HepG2 (cell line): ENCODE results near the gene RNF6.

Source experiments
- CTCF ChIP-seq: sonication (generic); formaldehyde crosslinking; IDR thresholded peaks from 2 replicates; pipeline ENCODE4 v1.5.0; 2020; ENCODE audit warnings: mild to moderate bottlenecking, missing genetic modification reagents, moderate library complexity
- EZH2 ChIP-seq: conservative IDR thresholded peaks from 2 replicates; pipeline ENCODE4 v1.6.1; 2012; ENCODE audit warnings: mild to moderate bottlenecking, low read depth, low read length, moderate library complexity
- RAD21 ChIP-seq: fragments of 450-650 bp; formaldehyde crosslinking; IDR thresholded peaks from 2 replicates; pipeline ENCODE4 v1.5.0; 2020; ENCODE audit warnings: mild to moderate bottlenecking
- ZC3H4 ChIP-seq: sonication (generic); formaldehyde crosslinking; IDR thresholded peaks from 2 replicates; pipeline ENCODE4 v1.4.0; 2020; ENCODE audit warnings: missing genetic modification reagents, borderline replicate concordance
- ZHX1 ChIP-seq: sonication (generic); formaldehyde crosslinking; IDR thresholded peaks from 2 replicates; pipeline ENCODE4 v1.8.1; 2022; ENCODE audit warnings: low read depth, mild to moderate bottlenecking, missing genetic modification reagents
- TF ChIP-seq, protein P1 (sequence below): sonication (generic); formaldehyde crosslinking; IDR thresholded peaks from 2 replicates; pipeline ENCODE4 v1.4.0; 2020; ENCODE audit warnings: missing genetic modification reagents, borderline replicate concordance

DNA sequence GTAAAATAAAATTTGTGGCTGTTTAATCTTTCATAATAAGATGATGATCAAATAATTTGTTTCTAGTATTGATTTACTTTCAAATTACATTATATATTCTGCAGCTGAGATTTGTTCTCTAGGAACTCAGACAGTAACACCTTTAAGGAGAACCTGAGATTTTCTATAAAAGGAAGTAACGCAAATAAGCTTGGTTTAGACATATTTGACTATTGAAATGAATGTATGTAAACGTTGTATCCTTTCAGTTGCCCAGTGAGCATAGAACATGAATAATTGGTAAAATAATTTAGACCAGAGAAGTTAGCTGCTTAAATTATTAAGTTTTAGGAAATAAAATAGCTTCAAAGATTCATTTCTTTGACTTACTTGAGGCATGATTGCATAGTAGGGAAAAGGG is 34.9 kb upstream of the RNF6 start:
- TF ChIP-seq ZHX1 (CRISPR knock-in tag), result no peak
- no peak for TF ChIP-seq RAD21 (CRISPR knock-in tag)
- no peak for TF ChIP-seq CTCF (CRISPR knock-in tag)
- TF ChIP-seq, protein P1, sequence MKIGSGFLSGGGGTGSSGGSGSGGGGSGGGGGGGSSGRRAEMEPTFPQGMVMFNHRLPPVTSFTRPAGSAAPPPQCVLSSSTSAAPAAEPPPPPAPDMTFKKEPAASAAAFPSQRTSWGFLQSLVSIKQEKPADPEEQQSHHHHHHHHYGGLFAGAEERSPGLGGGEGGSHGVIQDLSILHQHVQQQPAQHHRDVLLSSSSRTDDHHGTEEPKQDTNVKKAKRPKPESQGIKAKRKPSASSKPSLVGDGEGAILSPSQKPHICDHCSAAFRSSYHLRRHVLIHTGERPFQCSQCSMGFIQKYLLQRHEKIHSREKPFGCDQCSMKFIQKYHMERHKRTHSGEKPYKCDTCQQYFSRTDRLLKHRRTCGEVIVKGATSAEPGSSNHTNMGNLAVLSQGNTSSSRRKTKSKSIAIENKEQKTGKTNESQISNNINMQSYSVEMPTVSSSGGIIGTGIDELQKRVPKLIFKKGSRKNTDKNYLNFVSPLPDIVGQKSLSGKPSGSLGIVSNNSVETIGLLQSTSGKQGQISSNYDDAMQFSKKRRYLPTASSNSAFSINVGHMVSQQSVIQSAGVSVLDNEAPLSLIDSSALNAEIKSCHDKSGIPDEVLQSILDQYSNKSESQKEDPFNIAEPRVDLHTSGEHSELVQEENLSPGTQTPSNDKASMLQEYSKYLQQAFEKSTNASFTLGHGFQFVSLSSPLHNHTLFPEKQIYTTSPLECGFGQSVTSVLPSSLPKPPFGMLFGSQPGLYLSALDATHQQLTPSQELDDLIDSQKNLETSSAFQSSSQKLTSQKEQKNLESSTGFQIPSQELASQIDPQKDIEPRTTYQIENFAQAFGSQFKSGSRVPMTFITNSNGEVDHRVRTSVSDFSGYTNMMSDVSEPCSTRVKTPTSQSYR, result no peak
- TF ChIP-seq EZH2, result no peak
- no peak for TF ChIP-seq ZC3H4 (CRISPR knock-in tag)
